ENCODE results near the gene SLC5A5. TPM values are rescaled to one million over a fixed set of nuclear protein-coding genes. Genes with fewer than 3 reads are reported as not detected.

Gene SLC5A5
- total RNA-seq, 1 experiment from 2014 or later = 6.3 TPM

- Histone ChIP-seq H3K36me3 (ENCODE audit: control insufficient read depth, insufficient read depth, low read length) (no peaks in the 10 kb centered on the region), H3K9me3 (ENCODE audit: control insufficient read depth, insufficient read depth, low read depth, low read length) (no peaks in the 10 kb centered on the region), H3K4me3 (ENCODE audit: low read depth in 2 of 2, low read length in 2 of 2) (no peak overlapping the region), H3K27me3 (ENCODE audit: control insufficient read depth, insufficient read depth, low read length) (no peaks in the 10 kb centered on the region), H3K4me1 (ENCODE audit: control insufficient read depth, insufficient read depth, low read length) (no peaks in the 10 kb centered on the region), H3K27ac (ENCODE audit: low read length) (no peak overlapping the region)
- TF ChIP-seq REST (IDR thresholded peaks at IDR 0.05; ENCODE audit: insufficient read depth in 1 of 2, low read depth in 2 of 2, low read length in 1 of 2) = no peak
- no peak for TF ChIP-seq POLR2AphosphoS5 (IDR thresholded peaks at IDR 0.05; ENCODE audit: low read depth, low read length)
- TF ChIP-seq SIN3A (IDR thresholded peaks at IDR 0.05; ENCODE audit: borderline replicate concordance, insufficient read depth, low read depth, low read length) = no peak
- TF ChIP-seq, protein P1, sequence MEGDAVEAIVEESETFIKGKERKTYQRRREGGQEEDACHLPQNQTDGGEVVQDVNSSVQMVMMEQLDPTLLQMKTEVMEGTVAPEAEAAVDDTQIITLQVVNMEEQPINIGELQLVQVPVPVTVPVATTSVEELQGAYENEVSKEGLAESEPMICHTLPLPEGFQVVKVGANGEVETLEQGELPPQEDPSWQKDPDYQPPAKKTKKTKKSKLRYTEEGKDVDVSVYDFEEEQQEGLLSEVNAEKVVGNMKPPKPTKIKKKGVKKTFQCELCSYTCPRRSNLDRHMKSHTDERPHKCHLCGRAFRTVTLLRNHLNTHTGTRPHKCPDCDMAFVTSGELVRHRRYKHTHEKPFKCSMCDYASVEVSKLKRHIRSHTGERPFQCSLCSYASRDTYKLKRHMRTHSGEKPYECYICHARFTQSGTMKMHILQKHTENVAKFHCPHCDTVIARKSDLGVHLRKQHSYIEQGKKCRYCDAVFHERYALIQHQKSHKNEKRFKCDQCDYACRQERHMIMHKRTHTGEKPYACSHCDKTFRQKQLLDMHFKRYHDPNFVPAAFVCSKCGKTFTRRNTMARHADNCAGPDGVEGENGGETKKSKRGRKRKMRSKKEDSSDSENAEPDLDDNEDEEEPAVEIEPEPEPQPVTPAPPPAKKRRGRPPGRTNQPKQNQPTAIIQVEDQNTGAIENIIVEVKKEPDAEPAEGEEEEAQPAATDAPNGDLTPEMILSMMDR (IDR thresholded peaks at IDR 0.05) = no peak
- TF ChIP-seq TCF7L2 (IDR thresholded peaks at IDR 0.05; ENCODE audit: low read depth, low read length) = no peak
- in situ Hi-C loops (cut with HindIII; ENCODE audit: low pct_unique_long_range_greater_than_20kb, low sequenced_read_pairs) = no loop called here
- ATAC-seq = no peak
- CTCF ChIA-PET = no interaction called here
- BruUV-seq (replicated peaks) = no TSS peak
- intact Hi-C loops (cut with micrococcal nuclease; ENCODE audit: unreplicated experiment) = no loop called here
- POLR2A ChIA-PET = no interaction called here
- no peak for DNase-seq (ENCODE audit: low read depth, low spot score)
These were observed 33.8 kb upstream of the SLC5A5 start for GRCh38 chr19:17837972-17838371.

DNA sequence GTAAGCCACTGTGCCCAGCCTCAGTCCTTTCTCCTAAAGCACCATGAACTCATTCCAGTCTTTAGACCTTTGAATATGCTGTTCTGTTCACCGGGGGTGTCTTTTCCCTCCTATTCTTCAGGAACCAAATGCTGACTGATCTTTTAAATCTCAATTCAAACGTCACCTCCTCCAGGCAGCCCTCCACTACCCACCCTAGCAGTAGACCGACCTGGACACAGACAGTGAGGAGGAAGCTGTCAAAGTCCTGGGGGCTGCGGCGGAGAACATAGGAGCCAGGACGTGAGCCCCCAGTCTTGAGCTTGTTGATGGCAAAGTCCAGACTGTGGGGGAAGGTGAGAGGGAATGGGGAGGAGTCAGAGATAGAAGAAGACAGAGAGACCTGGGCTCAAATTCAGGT is 31.7 kb upstream of the SLC5A5 start:
- ChIA-PET POLR2A (no interaction called here), CTCF (no interaction called here)
- no TSS peak for BruUV-seq (replicated peaks)
- in situ Hi-C loops (cut with HindIII; ENCODE audit: low pct_unique_long_range_greater_than_20kb, low sequenced_read_pairs) = no loop called here
- intact Hi-C loops (cut with micrococcal nuclease; ENCODE audit: unreplicated experiment) = no loop called here
- ATAC-seq (no peak), DNase-seq (ENCODE audit: low read depth, low spot score) (no peak)
- Histone ChIP-seq H3K4me3 (ENCODE audit: low read depth in 2 of 2, low read length in 2 of 2) (no peak overlapping the region), H3K36me3 (ENCODE audit: control insufficient read depth, insufficient read depth, low read length) (no peaks in the 10 kb centered on the region), H3K4me1 (ENCODE audit: control insufficient read depth, insufficient read depth, low read length) (no peaks in the 10 kb centered on the region), H3K27me3 (ENCODE audit: control insufficient read depth, insufficient read depth, low read length) (no peaks in the 10 kb centered on the region), H3K9me3 (ENCODE audit: control insufficient read depth, insufficient read depth, low read depth, low read length) (no peaks in the 10 kb centered on the region), H3K27ac (ENCODE audit: low read length) (no peak overlapping the region)
- no peak for TF ChIP-seq REST (IDR thresholded peaks at IDR 0.05; ENCODE audit: insufficient read depth in 1 of 2, low read depth in 2 of 2, low read length in 1 of 2)
- TF ChIP-seq POLR2AphosphoS5 (IDR thresholded peaks at IDR 0.05; ENCODE audit: low read depth, low read length) = no peak
- no peak for TF ChIP-seq TCF7L2 (IDR thresholded peaks at IDR 0.05; ENCODE audit: low read depth, low read length)
- no peak for TF ChIP-seq SIN3A (IDR thresholded peaks at IDR 0.05; ENCODE audit: borderline replicate concordance, insufficient read depth, low read depth, low read length)
- TF ChIP-seq, protein P1 (IDR thresholded peaks at IDR 0.05) = no peak
